GM12872 (cell line): ENCODE measurements around the gene SDK2.

Source experiments
- TF ChIP-seq, protein P1 (sequence below): IDR thresholded peaks from 3 replicates; pipeline ENCODE4 v1.5.1; 2011; ENCODE audit warnings: low read depth, mild to moderate bottlenecking, low read length, moderate library complexity; ENCODE audit not compliant: insufficient read depth

SDK2 gene

GRCh38 chr17:73604476-73604875 is 39.8 kb downstream of the SDK2 start:
- TF ChIP-seq, protein P1, sequence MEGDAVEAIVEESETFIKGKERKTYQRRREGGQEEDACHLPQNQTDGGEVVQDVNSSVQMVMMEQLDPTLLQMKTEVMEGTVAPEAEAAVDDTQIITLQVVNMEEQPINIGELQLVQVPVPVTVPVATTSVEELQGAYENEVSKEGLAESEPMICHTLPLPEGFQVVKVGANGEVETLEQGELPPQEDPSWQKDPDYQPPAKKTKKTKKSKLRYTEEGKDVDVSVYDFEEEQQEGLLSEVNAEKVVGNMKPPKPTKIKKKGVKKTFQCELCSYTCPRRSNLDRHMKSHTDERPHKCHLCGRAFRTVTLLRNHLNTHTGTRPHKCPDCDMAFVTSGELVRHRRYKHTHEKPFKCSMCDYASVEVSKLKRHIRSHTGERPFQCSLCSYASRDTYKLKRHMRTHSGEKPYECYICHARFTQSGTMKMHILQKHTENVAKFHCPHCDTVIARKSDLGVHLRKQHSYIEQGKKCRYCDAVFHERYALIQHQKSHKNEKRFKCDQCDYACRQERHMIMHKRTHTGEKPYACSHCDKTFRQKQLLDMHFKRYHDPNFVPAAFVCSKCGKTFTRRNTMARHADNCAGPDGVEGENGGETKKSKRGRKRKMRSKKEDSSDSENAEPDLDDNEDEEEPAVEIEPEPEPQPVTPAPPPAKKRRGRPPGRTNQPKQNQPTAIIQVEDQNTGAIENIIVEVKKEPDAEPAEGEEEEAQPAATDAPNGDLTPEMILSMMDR = no peak

DNA sequence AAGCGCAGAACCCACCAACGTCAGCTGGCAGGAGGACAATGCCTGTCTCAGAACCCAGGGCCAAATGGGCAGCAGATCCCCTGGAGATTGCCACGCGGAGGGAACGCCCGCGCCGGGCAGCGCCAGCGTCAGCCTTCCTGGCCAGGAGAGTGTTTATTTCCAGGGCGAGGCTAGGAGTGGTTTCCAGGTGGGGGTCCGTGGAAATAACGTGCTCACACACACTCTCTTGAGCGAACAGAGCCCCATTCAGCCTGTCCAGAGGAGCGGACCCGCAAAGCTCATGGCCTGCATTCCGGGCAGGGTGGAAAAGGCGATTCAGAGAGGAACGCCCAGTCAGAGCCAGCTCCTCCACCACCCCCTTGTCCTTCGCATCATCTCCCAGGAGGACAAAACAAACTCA is 40.3 kb downstream of the SDK2 start:
- TF ChIP-seq, protein P1 = no peak

DNA sequence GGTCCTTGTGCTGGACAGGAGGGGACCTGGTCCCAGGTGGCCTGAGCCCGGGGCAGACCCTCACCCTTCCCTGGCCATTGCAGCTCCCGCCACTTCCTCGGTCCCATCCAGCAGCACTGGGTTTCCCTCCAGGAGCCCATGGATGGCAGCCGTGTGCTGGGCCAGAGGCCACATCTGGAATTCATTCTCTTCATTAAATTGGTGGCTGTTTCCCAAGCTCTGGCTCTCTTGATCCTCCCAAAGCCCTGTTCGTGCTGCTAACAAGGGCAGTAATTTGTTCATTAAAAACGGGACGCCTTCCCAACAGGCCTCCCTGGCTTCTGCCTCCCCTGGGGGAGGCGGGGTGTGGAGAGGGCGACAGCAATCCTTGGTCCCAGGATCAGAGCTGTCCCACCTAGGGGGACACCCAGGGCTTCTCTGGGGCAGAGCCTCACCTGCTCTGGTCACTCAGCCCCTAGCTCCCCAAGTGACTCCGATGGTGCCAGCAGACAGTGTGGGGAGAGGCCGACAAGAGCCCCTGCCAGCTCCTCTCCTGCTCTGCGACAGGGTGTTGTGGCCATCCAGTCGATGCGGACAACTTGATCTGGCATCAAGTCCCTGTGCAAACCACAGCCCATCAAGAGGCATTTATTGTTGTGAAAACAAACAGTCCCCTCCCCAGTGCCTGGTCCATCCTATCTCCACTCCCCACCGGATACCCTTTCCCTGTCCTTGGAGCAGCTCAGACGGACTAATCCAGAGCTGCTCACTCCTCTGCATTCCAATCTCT is 44.0 kb downstream of the SDK2 start:
- TF ChIP-seq, protein P1 = no peak

GRCh38 chr17:73599599-73599998 is 44.6 kb downstream of the SDK2 start:
- TF ChIP-seq, protein P1 = no peak

DNA sequence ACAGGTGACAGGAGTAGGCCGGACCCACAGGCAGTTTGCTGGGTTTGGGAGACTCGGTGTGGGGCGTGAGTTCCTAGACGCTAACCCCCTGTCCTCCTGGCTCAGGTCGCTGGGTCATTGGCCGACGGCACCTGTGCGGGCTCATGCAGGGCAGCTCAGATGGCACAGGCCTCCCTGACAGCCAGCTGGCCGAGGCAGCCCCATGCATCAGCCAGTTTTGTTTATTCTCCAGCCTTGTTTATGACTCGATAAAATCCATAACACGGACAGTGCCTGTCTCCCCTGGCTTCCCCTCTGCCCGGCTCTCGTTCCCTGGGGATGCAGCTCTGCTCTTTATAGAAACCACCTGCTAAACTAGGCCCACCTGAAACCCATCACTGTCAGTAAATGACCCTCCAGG is 46.0 kb downstream of the SDK2 start:
- TF ChIP-seq, protein P1 = no peak

DNA sequence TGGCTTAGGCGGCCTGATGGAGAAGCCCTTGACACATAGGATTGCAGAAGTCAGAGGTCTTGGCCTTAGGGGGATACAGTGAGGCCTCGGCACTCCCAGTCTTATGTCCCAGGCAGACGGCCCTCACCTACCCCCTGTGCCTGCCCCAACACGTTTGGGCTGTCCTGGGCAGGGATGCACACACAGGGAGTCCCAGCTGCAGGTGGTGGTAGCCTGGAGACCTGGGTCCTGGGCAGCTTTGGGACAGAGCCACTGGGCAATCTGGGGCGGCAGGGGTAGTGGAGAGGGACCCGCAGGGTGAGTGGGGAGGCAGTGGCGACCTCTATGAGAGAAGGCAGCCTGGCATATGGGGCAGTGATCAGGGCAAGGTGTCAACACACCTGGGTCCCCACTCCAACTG is 48.3 kb downstream of the SDK2 start:
- TF ChIP-seq, protein P1 = no peak

DNA sequence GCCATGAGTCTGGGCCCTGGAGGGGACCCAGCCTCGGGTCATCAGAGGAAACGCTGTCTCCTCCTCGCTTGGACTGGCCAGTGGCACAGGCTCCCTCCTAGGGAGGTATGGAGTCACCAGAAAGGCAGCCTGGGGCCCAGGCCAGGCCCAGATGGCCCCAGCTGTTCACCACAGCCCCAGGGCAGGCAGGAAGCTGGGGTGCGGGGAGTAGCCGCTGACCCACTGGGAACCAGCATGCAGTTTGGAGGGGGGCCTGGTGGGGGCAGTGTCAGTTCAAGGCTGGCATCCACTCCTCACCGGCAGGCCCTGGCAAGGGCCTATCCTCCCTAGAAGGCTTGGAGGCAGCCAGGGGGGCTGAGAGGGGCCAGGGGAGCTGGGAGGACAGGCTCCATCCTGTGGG is 48.8 kb downstream of the SDK2 start:
- TF ChIP-seq, protein P1 = peak; percentile 50
